Uterus (tissue), 4 donors: ENCODE data around the gene DNAJB12. TPM values are rescaled to one million over a fixed set of nuclear protein-coding genes. Genes with fewer than 3 reads are reported as not detected.
"Not testable (repeated sequence)": the region's sequence is repeated elsewhere in the genome, so short reads cannot be mapped to it uniquely, and the experiment has no call there.

Experiments used
- DNase-seq, 2 donors: peaks; one replicate each; pipeline ENCODE4 v3.0.0-alpha.2; 2019 to 2020
- H3K27ac ChIP-seq, 2 donors: fragments of 200-600 bp; sonication (generic); 1 replicate in 1 of 2; 2 replicates in 1 of 2; pipeline ENCODE4 v1.5.1; 2016 to 2018
- H3K27me3 ChIP-seq, 2 donors: fragments of 200-600 bp; sonication (generic); one replicate each; pipeline ENCODE4 v1.5.1; 2018 to 2019; ENCODE audit warnings: control low read depth in 1 of 2
- H3K36me3 ChIP-seq, 2 donors: fragments of 200-600 bp; sonication (generic); one replicate each; pipeline ENCODE4 v1.5.1; 2019; ENCODE audit warnings: control low read depth in 1 of 2
- H3K4me1 ChIP-seq, 2 donors: fragments of 200-600 bp; sonication (generic); one replicate each; pipeline ENCODE4 v1.5.1; 2018 to 2019; ENCODE audit warnings: control low read depth in 1 of 2
- H3K4me3 ChIP-seq, 2 donors: fragments of 200-600 bp; sonication (generic); 1 replicate in 1 of 2; 2 replicates in 1 of 2; pipeline ENCODE4 v1.5.1; 2018 to 2019; ENCODE audit warnings: mild to moderate bottlenecking in 1 of 2
- H3K9me3 ChIP-seq, 2 donors: fragments of 200-600 bp; sonication (generic); one replicate each; pipeline ENCODE4 v1.5.1; 2019; ENCODE audit warnings: control low read depth in 1 of 2
- POLR2A ChIP-seq, 2 donors: fragments of 450-650 bp; IDR thresholded peaks; one replicate each; pipeline ENCODE4 v1.6.1; 2016; ENCODE audit warnings: antibody characterized with exemption in 2 of 2, mild to moderate bottlenecking in 1 of 2, moderate library complexity in 1 of 2
- intact Hi-C: fragments of 100-400 bp; cut with DNase I; formaldehyde crosslinking; loops from one replicate; pipeline ENCODE4 v1.15.1; 2023; ENCODE audit warnings: low total_unique reads
- total RNA-seq, 4 donors: library from RNA; depleted of rRNA in 3 of 4; stranded (reverse); fragments of >200 nt in 3 of 4; gene quantifications; one replicate each; pipeline versions ENCODE4 v1.1.0 to v1.2.4, GENCODE V29; 2014 to 2023
- TF ChIP-seq, protein P1 (sequence below), 4 experiments: fragments of 200-600 bp in 2 of 4; fragments of 450-650 bp in 2 of 4; sonication (generic) in 2 of 4; IDR thresholded peaks; one replicate each; pipeline ENCODE4 v1.5.1; 2016 to 2019; ENCODE audit warnings: antibody characterized with exemption in 4 of 4, mild to moderate bottlenecking in 2 of 4, moderate library complexity in 1 of 4
- donor health status: DM: yes; HTN: yes; CAD: no.

The DNAJB12 gene
- total RNA-seq: 10 to 100 TPM; 18.4 to 34.8 (median 22.7) TPM

GRCh38 chr10:72354356-72355213 lies at the start of gene DNAJB12:
TSS of gene DNAJB12 (minus strand) at chr10:72354919. CDS start at chr10:72354897, 22 bp downstream.
- Histone ChIP-seq H3K4me1 (peaks cover 9 to 10% of the 10 kb centered on the region in 2 donors), H3K27me3 (no peaks in the 10 kb centered on the region), H3K27ac (peak within 1 kb of the TSS; percentile 93 to 98), H3K9me3 (no peaks in the 10 kb centered on the region), H3K36me3 (no peaks in the 10 kb centered on the region), H3K4me3 (peak within 1 kb of the TSS; percentile 63 to 82)
- DNase-seq: peak; percentile 90 to 91
- TF ChIP-seq POLR2A (IDR thresholded peaks at IDR 0.05): peak in 1 of 2 donors; percentile 76
- TF ChIP-seq, protein P1, sequence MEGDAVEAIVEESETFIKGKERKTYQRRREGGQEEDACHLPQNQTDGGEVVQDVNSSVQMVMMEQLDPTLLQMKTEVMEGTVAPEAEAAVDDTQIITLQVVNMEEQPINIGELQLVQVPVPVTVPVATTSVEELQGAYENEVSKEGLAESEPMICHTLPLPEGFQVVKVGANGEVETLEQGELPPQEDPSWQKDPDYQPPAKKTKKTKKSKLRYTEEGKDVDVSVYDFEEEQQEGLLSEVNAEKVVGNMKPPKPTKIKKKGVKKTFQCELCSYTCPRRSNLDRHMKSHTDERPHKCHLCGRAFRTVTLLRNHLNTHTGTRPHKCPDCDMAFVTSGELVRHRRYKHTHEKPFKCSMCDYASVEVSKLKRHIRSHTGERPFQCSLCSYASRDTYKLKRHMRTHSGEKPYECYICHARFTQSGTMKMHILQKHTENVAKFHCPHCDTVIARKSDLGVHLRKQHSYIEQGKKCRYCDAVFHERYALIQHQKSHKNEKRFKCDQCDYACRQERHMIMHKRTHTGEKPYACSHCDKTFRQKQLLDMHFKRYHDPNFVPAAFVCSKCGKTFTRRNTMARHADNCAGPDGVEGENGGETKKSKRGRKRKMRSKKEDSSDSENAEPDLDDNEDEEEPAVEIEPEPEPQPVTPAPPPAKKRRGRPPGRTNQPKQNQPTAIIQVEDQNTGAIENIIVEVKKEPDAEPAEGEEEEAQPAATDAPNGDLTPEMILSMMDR (IDR thresholded peaks at IDR 0.05): peak in 1 of 4 experiments; percentile 18
- intact Hi-C loops: no loop called here

DNA sequence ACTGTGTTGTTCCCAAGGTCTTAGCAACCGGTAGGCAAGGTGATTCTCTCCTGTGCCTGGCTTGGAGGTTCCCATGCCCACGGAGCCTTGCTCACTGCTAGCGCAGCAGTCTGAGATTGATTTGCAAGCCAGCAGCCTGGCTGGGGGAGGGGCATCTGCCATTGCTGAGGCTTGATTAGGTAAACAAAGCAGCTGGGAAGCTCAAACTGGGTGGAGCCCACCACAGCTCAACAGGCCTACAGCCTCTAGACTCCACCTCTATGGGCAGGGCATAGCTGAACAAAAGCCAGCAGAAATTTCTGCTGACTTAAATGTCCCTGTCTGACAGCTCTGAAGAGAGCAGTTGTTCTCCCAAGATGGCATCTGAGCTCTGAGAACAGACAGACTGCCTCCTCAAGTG lies 40.9 kb upstream of the DNAJB12 start:
- H3K36me3 ChIP-seq, DNase-seq, H3K4me1 ChIP-seq, H3K27ac ChIP-seq, H3K4me3 ChIP-seq, H3K9me3 ChIP-seq, intact Hi-C loops, H3K27me3 ChIP-seq: not testable (repeated sequence)

DNA sequence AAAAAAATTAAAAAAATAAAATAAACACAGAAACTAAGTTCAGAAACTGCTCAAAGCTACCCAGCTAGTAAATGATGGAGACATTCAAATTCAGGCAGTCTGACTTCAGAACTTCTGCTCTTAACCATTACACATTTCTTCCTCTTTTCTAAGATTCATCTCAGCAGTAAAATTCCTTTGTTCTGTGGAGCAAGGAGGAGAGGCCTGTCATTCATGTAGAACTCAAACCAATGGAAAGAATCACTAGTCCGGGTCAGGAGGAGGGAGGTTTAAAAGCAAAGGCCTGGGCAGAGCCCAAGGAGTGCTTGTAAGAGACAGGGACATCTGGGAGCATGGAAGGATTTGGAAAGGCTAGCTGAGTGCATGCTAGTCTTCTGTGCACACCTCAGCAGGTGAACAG lies 37.9 kb upstream of the DNAJB12 start:
- no peak for DNase-seq
- H3K27ac ChIP-seq: no peak overlapping the region
- H3K4me3 ChIP-seq: no peak overlapping the region
- intact Hi-C loops: no loop called here
- TF ChIP-seq, protein P1 (IDR thresholded peaks at IDR 0.05): no peak
- no peak for TF ChIP-seq POLR2A (IDR thresholded peaks at IDR 0.05)
- no peaks in the 10 kb centered on the region for H3K36me3 ChIP-seq
- H3K9me3 ChIP-seq: no peaks in the 10 kb centered on the region
- H3K4me1 ChIP-seq: no peaks in the 10 kb centered on the region
- H3K27me3 ChIP-seq: no peaks in the 10 kb centered on the region

DNA sequence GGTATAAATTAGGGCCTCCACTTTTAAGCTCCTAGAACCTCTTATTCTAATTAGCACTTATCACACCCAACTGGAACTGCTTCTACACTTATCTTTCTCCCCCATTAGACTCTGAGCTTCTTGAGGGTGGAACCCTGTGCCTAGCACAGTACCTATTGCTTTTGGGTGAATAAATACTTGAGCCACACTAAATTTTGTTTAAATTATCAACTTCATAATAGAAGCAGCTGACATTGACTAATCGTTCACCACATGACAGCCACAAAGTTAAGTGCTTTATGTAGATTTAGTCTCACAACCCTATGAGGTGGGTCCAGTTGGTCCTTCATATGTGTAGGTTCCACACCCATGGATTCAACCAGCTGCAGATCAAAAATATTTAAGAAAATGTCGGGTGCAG lies 36.0 kb upstream of the DNAJB12 start:
- Histone ChIP-seq H3K4me3 (no peak overlapping the region), H3K27ac (no peak overlapping the region), H3K27me3 (no peaks in the 10 kb centered on the region), H3K36me3 (no peaks in the 10 kb centered on the region), H3K9me3 (no peaks in the 10 kb centered on the region), H3K4me1 (no peaks in the 10 kb centered on the region)
- intact Hi-C loops: no loop called here
- no peak for DNase-seq
- TF ChIP-seq, protein P1 (IDR thresholded peaks at IDR 0.05): no peak
- TF ChIP-seq POLR2A (IDR thresholded peaks at IDR 0.05): no peak

- no peak for DNase-seq
- Histone ChIP-seq H3K27ac (no peak overlapping the region), H3K4me3 (no peak overlapping the region), H3K27me3 (no peaks in the 10 kb centered on the region), H3K36me3 (no peaks in the 10 kb centered on the region), H3K9me3 (no peaks in the 10 kb centered on the region), H3K4me1 (no peaks in the 10 kb centered on the region)
- TF ChIP-seq POLR2A (IDR thresholded peaks at IDR 0.05): no peak
- TF ChIP-seq, protein P1 (IDR thresholded peaks at IDR 0.05): no peak
- intact Hi-C loops: no loop called here
These were observed 35.0 kb upstream of the DNAJB12 start for GRCh38 chr10:72389716-72390115.
